Measurements from ENCODE around the gene ACSL3.

- TF ChIP-seq CTCF (IDR thresholded peaks at IDR 0.05; ENCODE audit: poor library complexity, severe bottlenecking) (no peak), RAD21 (conservative IDR thresholded peaks at IDR 0.05) (no peak), SMC3 (conservative IDR thresholded peaks at IDR 0.05; ENCODE audit: poor library complexity) (no peak), POLR2AphosphoS5 (IDR thresholded peaks at IDR 0.05) (no peak), EZH2 (IDR thresholded peaks at IDR 0.05; ENCODE audit: borderline replicate concordance, insufficient read depth, low read length, poor library complexity, severe bottlenecking) (no peak), EP300 (conservative IDR thresholded peaks at IDR 0.05; ENCODE audit: poor library complexity, severe bottlenecking) (no peak), REST (IDR thresholded peaks at IDR 0.05; ENCODE audit: borderline replicate concordance) (no peak), TAF1 (IDR thresholded peaks at IDR 0.05; ENCODE audit: low read depth) (no peak), MXI1 (conservative IDR thresholded peaks at IDR 0.05; ENCODE audit: poor library complexity, severe bottlenecking) (no peak)
Measured at GRCh38 chr2:222939979-222940378, 79.1 kb downstream of the ACSL3 start.

Measured in neural cell (in vitro differentiated cells).